ENCODE measurements around the gene EGFL8.

DNA sequence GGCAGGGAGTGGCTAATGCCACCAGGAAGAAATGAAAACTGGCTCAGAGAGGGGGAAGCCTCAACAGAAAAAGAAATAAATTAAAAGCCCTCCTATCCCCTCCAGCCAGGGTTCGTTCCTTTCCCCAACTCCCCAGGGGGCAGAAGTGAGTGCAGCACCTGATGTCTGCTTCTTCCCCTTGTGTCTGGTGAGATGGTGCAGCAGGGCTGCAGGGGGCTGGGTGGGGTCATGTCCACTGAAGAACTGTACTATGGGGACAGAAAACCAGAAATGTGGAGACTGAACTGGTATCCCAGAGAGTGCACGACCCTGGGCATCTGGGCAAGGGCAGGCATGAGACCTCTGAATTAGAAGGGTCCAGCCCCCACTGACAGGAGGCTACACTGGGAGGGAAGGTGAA lies 4.0 kb downstream of the EGFL8 start:
- TF ChIP-seq, protein P1, sequence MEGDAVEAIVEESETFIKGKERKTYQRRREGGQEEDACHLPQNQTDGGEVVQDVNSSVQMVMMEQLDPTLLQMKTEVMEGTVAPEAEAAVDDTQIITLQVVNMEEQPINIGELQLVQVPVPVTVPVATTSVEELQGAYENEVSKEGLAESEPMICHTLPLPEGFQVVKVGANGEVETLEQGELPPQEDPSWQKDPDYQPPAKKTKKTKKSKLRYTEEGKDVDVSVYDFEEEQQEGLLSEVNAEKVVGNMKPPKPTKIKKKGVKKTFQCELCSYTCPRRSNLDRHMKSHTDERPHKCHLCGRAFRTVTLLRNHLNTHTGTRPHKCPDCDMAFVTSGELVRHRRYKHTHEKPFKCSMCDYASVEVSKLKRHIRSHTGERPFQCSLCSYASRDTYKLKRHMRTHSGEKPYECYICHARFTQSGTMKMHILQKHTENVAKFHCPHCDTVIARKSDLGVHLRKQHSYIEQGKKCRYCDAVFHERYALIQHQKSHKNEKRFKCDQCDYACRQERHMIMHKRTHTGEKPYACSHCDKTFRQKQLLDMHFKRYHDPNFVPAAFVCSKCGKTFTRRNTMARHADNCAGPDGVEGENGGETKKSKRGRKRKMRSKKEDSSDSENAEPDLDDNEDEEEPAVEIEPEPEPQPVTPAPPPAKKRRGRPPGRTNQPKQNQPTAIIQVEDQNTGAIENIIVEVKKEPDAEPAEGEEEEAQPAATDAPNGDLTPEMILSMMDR (IDR thresholded peaks at IDR 0.05) = no peak
- TF ChIP-seq EZH2 (IDR thresholded peaks at IDR 0.05) (no peak), EZH2phosphoT487 (IDR thresholded peaks at IDR 0.05) (no peak)
